Neutrophil (primary cell): ENCODE measurements around the gene GARNL3.

Experiments used
- H3K27ac ChIP-seq: fragments of 200-600 bp; sonication (generic); 2 replicates; pipeline ENCODE4 v1.5.1; 2016; ENCODE audit warnings: mild to moderate bottlenecking, moderate library complexity
- H3K27me3 ChIP-seq: fragments of 200-600 bp; sonication (generic); 2 replicates; pipeline ENCODE4 v1.6.0; 2016; ENCODE audit warnings: mild to moderate bottlenecking
- H3K36me3 ChIP-seq: fragments of 200-600 bp; sonication (generic); 2 replicates; pipeline ENCODE4 v1.5.1; 2017
- H3K4me1 ChIP-seq, 2 experiments: fragments of 200-600 bp in 1 of 2; sonication (generic) in 1 of 2; 1 replicate in 1 of 2; 2 replicates in 1 of 2; pipeline versions ENCODE4 v1.5.1 to v1.6.1; 2013 to 2016; ENCODE audit warnings: low read depth in 1 of 2, low read length in 1 of 2, mild to moderate bottlenecking in 1 of 2, moderate library complexity in 1 of 2; ENCODE audit not compliant: control insufficient read depth in 1 of 2, insufficient read depth in 1 of 2
- H3K4me3 ChIP-seq, 2 experiments: fragments of 200-600 bp in 1 of 2; sonication (generic) in 1 of 2; 1 replicate in 1 of 2; 2 replicates in 1 of 2; pipeline ENCODE4 v1.5.1; 2013 to 2016; ENCODE audit warnings: low read depth in 1 of 2, low read length in 1 of 2, mild to moderate bottlenecking in 1 of 2, moderate library complexity in 1 of 2
- H3K9me3 ChIP-seq: fragments of 200-600 bp; sonication (generic); 2 replicates; pipeline ENCODE4 v1.5.1; 2016
- TF ChIP-seq, protein P1 (sequence below): fragments of 200-600 bp; sonication (generic); IDR thresholded peaks from 2 replicates; pipeline ENCODE4 v1.5.1; 2016; ENCODE audit warnings: antibody characterized with exemption

Gene GARNL3

DNA sequence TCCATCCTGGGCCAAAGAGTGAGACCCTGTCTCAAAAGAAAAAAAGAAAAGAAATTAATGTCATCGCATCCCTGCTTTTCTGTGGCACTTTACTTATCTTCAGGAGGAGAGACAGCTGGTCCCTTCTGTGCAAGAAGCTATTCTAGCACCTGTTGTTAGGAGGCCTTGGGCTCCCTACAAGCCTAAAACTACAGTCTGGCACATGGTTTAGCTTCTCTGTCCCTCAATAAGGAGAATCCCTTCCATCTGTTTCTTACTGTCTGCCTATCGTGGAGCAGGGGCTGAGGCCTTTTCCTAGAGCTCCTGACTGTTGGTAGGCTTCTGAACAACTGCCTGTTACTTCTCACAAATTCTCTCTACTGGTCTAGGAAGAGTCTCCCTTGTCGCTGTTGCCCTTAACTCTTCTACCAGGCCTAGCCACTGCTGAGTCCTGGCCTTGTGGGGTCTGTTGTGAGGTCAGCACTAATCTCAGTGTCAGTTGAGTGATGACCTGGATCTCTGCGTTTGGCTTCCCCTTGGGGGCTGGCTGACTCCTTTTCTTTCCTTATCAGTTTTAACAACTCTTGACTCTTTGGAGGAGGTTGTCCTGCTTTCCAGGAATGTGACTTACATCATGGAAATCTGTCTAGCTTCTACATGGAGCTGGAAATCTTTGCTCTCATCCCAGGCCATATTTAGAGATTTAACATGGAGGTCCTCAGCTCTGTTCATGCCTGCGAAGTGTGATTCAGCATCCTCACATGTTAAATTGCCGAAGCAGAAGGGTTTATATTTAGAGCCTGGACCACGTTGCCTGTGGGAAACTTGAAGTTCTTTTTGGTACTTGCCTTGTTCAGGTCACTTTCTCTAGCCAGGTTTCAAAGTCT lies 5.7 kb upstream of the GARNL3 start:
- Histone ChIP-seq H3K4me1 (no peaks in the 10 kb centered on the region), H3K9me3 (no peaks in the 10 kb centered on the region), H3K4me3 (no peak overlapping the region), H3K27me3 (peaks cover 23% of the 10 kb centered on the region), H3K27ac (no peak overlapping the region), H3K36me3 (no peaks in the 10 kb centered on the region)
- TF ChIP-seq, protein P1, sequence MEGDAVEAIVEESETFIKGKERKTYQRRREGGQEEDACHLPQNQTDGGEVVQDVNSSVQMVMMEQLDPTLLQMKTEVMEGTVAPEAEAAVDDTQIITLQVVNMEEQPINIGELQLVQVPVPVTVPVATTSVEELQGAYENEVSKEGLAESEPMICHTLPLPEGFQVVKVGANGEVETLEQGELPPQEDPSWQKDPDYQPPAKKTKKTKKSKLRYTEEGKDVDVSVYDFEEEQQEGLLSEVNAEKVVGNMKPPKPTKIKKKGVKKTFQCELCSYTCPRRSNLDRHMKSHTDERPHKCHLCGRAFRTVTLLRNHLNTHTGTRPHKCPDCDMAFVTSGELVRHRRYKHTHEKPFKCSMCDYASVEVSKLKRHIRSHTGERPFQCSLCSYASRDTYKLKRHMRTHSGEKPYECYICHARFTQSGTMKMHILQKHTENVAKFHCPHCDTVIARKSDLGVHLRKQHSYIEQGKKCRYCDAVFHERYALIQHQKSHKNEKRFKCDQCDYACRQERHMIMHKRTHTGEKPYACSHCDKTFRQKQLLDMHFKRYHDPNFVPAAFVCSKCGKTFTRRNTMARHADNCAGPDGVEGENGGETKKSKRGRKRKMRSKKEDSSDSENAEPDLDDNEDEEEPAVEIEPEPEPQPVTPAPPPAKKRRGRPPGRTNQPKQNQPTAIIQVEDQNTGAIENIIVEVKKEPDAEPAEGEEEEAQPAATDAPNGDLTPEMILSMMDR: no peak

DNA sequence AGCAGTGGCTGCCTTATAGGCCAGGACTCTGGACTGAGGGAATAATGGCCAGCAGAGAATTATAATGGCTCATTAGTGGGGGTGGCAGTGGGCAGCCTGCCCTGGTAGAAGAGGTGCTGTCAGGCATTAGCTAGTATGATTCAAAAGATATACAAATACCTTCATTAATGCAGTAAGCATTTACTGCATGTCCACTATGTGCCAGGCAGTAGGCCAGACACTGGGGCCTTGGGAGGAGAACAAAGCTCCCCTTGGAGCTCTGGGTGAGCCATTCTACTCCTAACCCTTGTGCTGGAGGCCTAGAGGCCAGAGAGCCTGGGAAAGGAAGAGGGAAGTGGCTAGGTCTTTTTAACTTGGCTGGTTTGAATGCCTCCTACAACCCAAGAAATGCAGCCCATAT lies 2.0 kb upstream of the GARNL3 start:
- Histone ChIP-seq H3K4me1 (no peaks in the 10 kb centered on the region), H3K36me3 (no peaks in the 10 kb centered on the region), H3K27ac (no peak overlapping the region), H3K27me3 (peaks cover 3% of the 10 kb centered on the region), H3K9me3 (no peaks in the 10 kb centered on the region), H3K4me3 (no peak overlapping the region)
- TF ChIP-seq, protein P1: no peak

DNA sequence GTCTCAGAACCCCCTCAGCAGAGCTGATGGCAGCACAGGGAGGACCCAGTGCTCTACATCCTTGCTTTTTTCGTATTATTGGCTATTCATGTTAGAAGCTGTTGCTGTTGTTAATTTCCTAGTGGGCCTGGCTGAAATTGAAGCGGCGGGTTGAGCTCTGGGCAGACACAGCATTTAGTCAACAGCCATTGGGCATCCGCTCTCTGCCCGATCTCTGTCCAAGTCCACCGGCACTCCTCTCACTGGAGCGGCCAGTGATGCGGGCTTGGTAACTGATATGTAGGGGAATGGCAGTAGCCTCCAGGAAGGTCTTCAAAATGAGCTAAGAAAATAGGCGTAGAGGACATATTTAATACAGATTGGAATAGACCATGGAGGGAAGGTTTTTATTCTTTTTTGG lies 1.3 kb upstream of the GARNL3 start:
- Histone ChIP-seq H3K27ac (no peak overlapping the region), H3K27me3 (peaks cover 3% of the 10 kb centered on the region), H3K4me1 (no peaks in the 10 kb centered on the region), H3K36me3 (no peaks in the 10 kb centered on the region), H3K4me3 (no peak overlapping the region), H3K9me3 (no peaks in the 10 kb centered on the region)
- TF ChIP-seq, protein P1: no peak

DNA sequence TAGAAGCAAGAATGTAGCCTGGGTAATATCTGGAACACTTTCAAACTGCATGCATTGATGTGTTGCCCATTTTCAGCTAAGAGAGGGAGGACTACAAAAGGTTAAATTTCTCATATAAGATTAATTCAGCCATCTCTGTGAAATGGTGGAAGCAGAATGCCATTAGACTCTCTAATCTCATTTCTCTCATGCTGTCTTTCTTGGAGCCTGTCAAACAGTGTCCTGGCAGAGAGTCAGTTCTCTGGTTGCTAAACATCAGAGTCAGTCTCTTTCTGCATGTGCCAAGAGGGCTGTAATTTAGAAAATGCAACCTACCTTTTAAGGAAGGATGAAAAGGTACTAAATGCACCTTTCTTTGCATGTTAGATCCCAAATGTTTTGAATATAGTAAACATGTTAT lies 910 bp upstream of the GARNL3 start:
- H3K36me3 ChIP-seq: no peaks in the 10 kb centered on the region
- H3K4me3 ChIP-seq: no peak overlapping the region
- peaks cover 3% of the 10 kb centered on the region for H3K27me3 ChIP-seq
- TF ChIP-seq, protein P1: no peak
- H3K4me1 ChIP-seq: no peaks in the 10 kb centered on the region
- no peaks in the 10 kb centered on the region for H3K9me3 ChIP-seq
- no peak overlapping the region for H3K27ac ChIP-seq

DNA sequence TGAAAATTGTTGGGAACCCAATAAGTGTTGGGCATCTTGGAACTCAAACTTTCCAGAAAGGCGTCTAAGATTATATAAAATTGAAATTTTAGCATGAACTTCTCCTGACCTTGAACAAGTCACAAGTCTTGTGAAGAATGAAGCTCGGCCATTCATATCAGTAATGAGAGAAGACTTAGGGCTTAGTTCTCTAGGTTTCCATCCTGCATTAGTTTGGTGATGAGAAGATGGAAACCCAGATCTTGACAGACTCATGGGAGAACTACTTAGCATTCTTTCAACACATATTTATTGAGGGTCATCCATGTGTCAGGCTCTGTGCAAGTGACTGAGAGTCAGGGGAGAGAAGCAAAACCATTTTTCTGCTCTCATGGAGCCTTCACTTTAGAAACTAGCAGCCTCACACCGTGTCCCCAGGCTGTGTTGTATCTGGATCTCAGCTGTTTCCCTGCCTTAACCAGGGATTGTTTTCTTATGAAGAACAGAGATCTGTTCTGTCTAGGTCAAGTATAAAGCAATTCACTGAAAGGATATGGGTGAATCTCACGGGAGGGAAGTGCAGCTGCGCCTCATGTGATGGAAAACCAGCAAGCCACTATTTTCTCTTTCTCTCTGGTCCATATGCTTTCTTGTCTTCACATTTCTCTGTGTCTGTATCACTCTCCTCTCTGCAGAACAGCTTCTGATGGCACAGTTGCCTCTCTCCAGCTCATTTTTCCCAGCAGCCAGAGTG lies 3.4 kb downstream of the GARNL3 start:
- Histone ChIP-seq H3K36me3 (no peaks in the 10 kb centered on the region), H3K4me1 (no peaks in the 10 kb centered on the region), H3K27ac (no peak overlapping the region), H3K27me3 (peaks cover 3% of the 10 kb centered on the region), H3K4me3 (no peak overlapping the region), H3K9me3 (no peaks in the 10 kb centered on the region)
- TF ChIP-seq, protein P1: no peak
